Stomach (tissue), 9 donors: Measurements from ENCODE around the gene ATP6AP2. TPM values are rescaled to one million over a fixed set of nuclear protein-coding genes. Genes with fewer than 3 reads are reported as not detected.

Experiments
- DNase-seq, 2 donors: peaks; one replicate each; pipeline versions ENCODE4 v3.0.0 to v3.0.0-alpha.2; 2013 to 2019
- H3K27ac ChIP-seq, 5 donors: fragments of 200-600 bp in 4 of 5; sonication (generic) in 4 of 5; one replicate each; pipeline ENCODE4 v1.5.1; 2013 to 2019; ENCODE audit warnings: mild to moderate bottlenecking in 1 of 5, moderate library complexity in 1 of 5
- H3K27me3 ChIP-seq, 3 donors: fragments of 200-600 bp; sonication (generic); one replicate each; pipeline ENCODE4 v1.5.1; 2017 to 2019; ENCODE audit warnings: mixed run types in 1 of 3
- H3K36me3 ChIP-seq, 4 donors: fragments of 200-600 bp; sonication (generic); 1 replicate in 3 of 4; 2 replicates in 1 of 4; pipeline ENCODE4 v1.5.1; 2016 to 2019
- H3K4me1 ChIP-seq, 4 donors: fragments of 200-600 bp; sonication (generic); one replicate each; pipeline ENCODE4 v1.5.1; 2016 to 2019
- H3K4me3 ChIP-seq, 4 donors: fragments of 200-600 bp; sonication (generic) in 3 of 4; one replicate each; pipeline ENCODE4 v1.5.1; 2016 to 2019; ENCODE audit warnings: mild to moderate bottlenecking in 1 of 4
- H3K9me3 ChIP-seq, 4 donors: fragments of 200-600 bp; sonication (generic); one replicate each; pipeline ENCODE4 v1.5.1; 2016 to 2019
- EP300 ChIP-seq: sonication (generic); formaldehyde crosslinking; IDR thresholded peaks from one replicate; pipeline ENCODE4 v1.6.1; 2017; ENCODE audit warnings: antibody characterized with exemption
- POLR2A ChIP-seq, 4 donors: fragments of 450-650 bp; IDR thresholded peaks; one replicate each; pipeline ENCODE4 v1.6.1; 2016; ENCODE audit warnings: antibody characterized with exemption in 4 of 4, control low read depth in 2 of 4, mild to moderate bottlenecking in 1 of 4, moderate library complexity in 1 of 4
- POLR2AphosphoS5 ChIP-seq, 3 donors: sonication (generic); formaldehyde crosslinking; IDR thresholded peaks; one replicate each; pipeline ENCODE4 v1.6.1; 2016; ENCODE audit warnings: antibody characterized with exemption in 3 of 3
- WGBS, 5 donors: extraction: QIAGEN DNeasy Blood & Tissue Kit in 3 of 5; methylation state at CpG; one replicate each; pipeline versions ENCODE4 v1.1.5 to v1.1.7; 2013 to 2018; 5-methylcytosine and 5-hydroxymethylcytosine counted together
- intact Hi-C: fragments of 100-400 bp; cut with DNase I; formaldehyde crosslinking; loops from one replicate; pipeline ENCODE4 v1.15.1; 2023; ENCODE audit warnings: low total_unique reads
- polyA plus RNA-seq, 3 donors: library from polyadenylated mRNA; stranded (reverse); fragments of 200-250 nt; gene quantifications; one replicate each; pipeline ENCODE4 v1.2.3, GENCODE V29; 2013
- total RNA-seq, 5 donors: library from RNA; depleted of rRNA; stranded (reverse); fragments of >200 nt; gene quantifications; one replicate each; pipeline versions ENCODE4 v1.1.0 to v1.2.3, GENCODE V29; 2014 to 2016
- TF ChIP-seq, protein P1 (sequence below), 7 experiments: fragments of 450-650 bp in 4 of 7; fragments of 200-600 bp in 3 of 7; sonication (generic) in 3 of 7; IDR thresholded peaks; one replicate each; pipeline ENCODE4 v1.5.1; 2016 to 2019; ENCODE audit warnings: antibody characterized with exemption in 7 of 7, control low read depth in 2 of 7, mild to moderate bottlenecking in 1 of 7
- donor health status: healthy with polysubstance abuse.
- donor health status: Bipolar disorder and iron deficiency.
- donor health status: healthy.

The ATP6AP2 gene
- total and polyA plus RNA-seq, 8 donors = 10.4 to 216 (median 58.9) TPM

GRCh38 chrX:40623139-40623536 lies 42.4 kb downstream of the ATP6AP2 start, which contains the start of gene MPC1L:
Gene MPC1L, plus strand, starts transcription at chrX:40623428. Its CDS starts 138 bp downstream, at chrX:40623566.
- Histone ChIP-seq H3K27ac (no peak within 1 kb of the TSS), H3K4me3 (no peak within 1 kb of the TSS), H3K9me3 (peaks cover 0 to 8% (median 2%) of the 10 kb centered on the region in 4 donors), H3K36me3 (peaks cover 0 to 18% (median 14%) of the 10 kb centered on the region in 4 donors), H3K27me3 (peaks cover 0 to 8% (median 0%) of the 10 kb centered on the region in 3 donors), H3K4me1 (no peaks in the 10 kb centered on the region)
- TF ChIP-seq POLR2A (IDR thresholded peaks at IDR 0.05) (no peak), EP300 (no peak), POLR2AphosphoS5 (IDR thresholded peaks at IDR 0.05) (no peak)
- TF ChIP-seq, protein P1, sequence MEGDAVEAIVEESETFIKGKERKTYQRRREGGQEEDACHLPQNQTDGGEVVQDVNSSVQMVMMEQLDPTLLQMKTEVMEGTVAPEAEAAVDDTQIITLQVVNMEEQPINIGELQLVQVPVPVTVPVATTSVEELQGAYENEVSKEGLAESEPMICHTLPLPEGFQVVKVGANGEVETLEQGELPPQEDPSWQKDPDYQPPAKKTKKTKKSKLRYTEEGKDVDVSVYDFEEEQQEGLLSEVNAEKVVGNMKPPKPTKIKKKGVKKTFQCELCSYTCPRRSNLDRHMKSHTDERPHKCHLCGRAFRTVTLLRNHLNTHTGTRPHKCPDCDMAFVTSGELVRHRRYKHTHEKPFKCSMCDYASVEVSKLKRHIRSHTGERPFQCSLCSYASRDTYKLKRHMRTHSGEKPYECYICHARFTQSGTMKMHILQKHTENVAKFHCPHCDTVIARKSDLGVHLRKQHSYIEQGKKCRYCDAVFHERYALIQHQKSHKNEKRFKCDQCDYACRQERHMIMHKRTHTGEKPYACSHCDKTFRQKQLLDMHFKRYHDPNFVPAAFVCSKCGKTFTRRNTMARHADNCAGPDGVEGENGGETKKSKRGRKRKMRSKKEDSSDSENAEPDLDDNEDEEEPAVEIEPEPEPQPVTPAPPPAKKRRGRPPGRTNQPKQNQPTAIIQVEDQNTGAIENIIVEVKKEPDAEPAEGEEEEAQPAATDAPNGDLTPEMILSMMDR (IDR thresholded peaks at IDR 0.05) = no peak
- WGBS, 5 donors = 90 to 97% (median 96%) methylated on average over 30 to 38 of the region's 38 CpGs
- no peak for DNase-seq
- intact Hi-C loops = no loop called here

DNA sequence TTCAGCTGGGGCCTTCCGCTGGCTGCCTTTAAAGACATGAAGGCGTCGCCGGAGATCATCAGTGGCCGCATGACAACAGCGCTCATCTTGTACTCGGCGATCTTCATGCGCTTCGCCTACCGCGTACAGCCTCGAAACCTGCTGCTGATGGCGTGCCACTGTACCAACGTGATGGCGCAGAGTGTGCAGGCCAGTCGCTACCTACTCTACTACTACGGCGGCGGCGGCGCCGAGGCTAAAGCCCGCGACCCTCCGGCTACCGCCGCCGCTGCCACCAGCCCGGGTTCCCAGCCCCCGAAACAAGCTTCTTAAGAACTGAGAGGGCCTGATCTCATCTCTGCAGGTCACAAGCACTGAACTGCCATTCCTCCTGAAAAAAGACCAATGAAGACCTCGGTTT lies 42.9 kb downstream of the ATP6AP2 start:
- H3K9me3 ChIP-seq = peaks cover 0 to 8% (median 2%) of the 10 kb centered on the region in 4 donors
- intact Hi-C loops = no loop called here
- WGBS, 5 donors = 85 to 92% (median 88%) methylated on average over 19 to 32 of the region's 32 CpGs
- H3K27ac ChIP-seq = no peak overlapping the region
- no peaks in the 10 kb centered on the region for H3K4me1 ChIP-seq
- peaks cover 0 to 7% (median 0%) of the 10 kb centered on the region in 3 donors for H3K27me3 ChIP-seq
- TF ChIP-seq POLR2A (IDR thresholded peaks at IDR 0.05) (no peak), EP300 (no peak), POLR2AphosphoS5 (IDR thresholded peaks at IDR 0.05) (no peak)
- TF ChIP-seq, protein P1 (IDR thresholded peaks at IDR 0.05) = no peak
- H3K4me3 ChIP-seq = no peak overlapping the region
- peaks cover 0 to 23% (median 19%) of the 10 kb centered on the region in 4 donors for H3K36me3 ChIP-seq
- DNase-seq = no peak

DNA sequence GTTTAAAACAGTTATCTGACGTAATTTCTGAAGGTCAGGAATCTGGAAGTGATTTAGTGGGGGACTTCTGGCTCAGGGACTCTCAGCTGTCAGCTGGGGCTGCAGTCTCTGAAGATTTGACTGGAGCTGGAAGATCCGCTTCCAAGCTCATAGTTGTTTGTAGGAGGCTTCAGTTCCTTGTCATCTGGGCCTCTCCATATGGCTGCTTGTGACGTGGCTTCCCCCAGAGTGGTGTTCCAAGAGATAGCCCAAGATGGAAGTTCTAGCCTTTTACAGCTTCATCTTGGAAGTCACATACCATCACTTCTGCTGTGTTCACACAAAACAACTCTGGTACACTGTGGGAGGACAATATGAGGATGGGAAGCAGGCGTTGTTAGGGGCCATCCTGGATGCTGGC lies 44.5 kb downstream of the ATP6AP2 start:
- no peak overlapping the region for H3K27ac ChIP-seq
- peaks cover 0 to 8% (median 2%) of the 10 kb centered on the region in 4 donors for H3K9me3 ChIP-seq
- DNase-seq = no peak
- intact Hi-C loops = no loop called here
- peaks cover 12 to 39% (median 36%) of the 10 kb centered on the region in 4 donors for H3K36me3 ChIP-seq
- 88 to 100% (median 96%) methylated on average over 4 of the region's 4 CpGs for WGBS, 5 donors
- H3K4me3 ChIP-seq = no peak overlapping the region
- peaks cover 0 to 4% (median 0%) of the 10 kb centered on the region in 3 donors for H3K27me3 ChIP-seq
- TF ChIP-seq, protein P1 (IDR thresholded peaks at IDR 0.05) = no peak
- TF ChIP-seq POLR2A (IDR thresholded peaks at IDR 0.05) = no peak
- TF ChIP-seq POLR2AphosphoS5 (IDR thresholded peaks at IDR 0.05) = no peak
- TF ChIP-seq EP300 = no peak
- H3K4me1 ChIP-seq = no peaks in the 10 kb centered on the region

- Histone ChIP-seq H3K9me3 (peaks cover 0 to 1% (median 0%) of the 10 kb centered on the region in 4 donors), H3K4me3 (no peak overlapping the region), H3K36me3 (peaks cover 12 to 69% (median 67%) of the 10 kb centered on the region in 4 donors), H3K4me1 (no peaks in the 10 kb centered on the region), H3K27ac (no peak overlapping the region), H3K27me3 (no peaks in the 10 kb centered on the region)
- TF ChIP-seq, protein P1 (IDR thresholded peaks at IDR 0.05) = no peak
- TF ChIP-seq POLR2AphosphoS5 (IDR thresholded peaks at IDR 0.05) (no peak), POLR2A (IDR thresholded peaks at IDR 0.05) (no peak), EP300 (no peak)
- WGBS, 5 donors = 88 to 94% (median 94%) methylated on average over 5 of the region's 5 CpGs
- no peak for DNase-seq
- intact Hi-C loops = no loop called here
Measured at GRCh38 chrX:40628506-40628905, 47.7 kb downstream of the ATP6AP2 start.
